HG02588 (cell line): ENCODE results near the gene VPS45.

Source experiments
- ATAC-seq: cut with Tn5 transposase; IDR thresholded peaks from one replicate; pipeline ENCODE4 v1.9.1; 2021; ENCODE audit warnings: mild to moderate bottlenecking, moderate library complexity; ENCODE audit not compliant: unreplicated experiment

VPS45 gene

DNA sequence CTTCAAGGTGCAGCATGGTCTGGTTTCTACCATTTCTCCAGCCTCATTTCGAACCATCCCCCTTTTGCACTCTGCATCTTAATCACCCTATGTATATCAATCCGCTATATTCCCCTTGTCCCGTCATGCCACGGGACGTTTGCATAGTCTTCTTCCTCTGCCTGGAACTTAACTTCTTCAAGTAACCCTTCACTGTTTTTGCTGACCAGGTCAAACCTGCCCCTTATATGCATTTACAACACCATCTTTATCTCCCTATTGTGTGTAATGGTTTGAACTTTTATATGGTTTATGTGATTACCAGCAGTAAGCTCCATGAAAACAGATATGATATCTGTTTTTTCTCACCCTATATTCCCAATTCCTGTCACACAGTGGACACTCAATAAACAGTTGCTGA, 2.3 kb downstream of the VPS45 start:
- ATAC-seq, result no peak

DNA sequence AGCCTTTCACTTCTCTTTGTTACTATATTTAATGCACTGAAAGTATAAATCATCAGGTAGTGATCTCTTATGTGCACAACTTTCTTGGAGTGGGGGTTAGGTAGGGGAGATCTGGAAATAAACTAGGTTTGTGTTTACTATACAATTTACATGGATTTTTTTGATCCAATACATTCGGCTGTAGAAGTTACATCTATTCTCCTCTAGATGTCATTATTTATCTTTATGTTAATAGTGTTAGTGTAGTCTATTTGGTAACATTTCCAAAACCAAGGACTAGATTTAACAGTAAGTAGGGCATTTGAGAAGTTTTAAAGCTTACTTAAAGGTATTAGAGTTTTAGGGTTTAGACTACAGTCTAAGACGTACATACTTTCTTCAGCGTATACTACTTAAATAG, 5.4 kb downstream of the VPS45 start:
- ATAC-seq, result no peak

GRCh38 chr1:150073516-150073915, 5.9 kb downstream of the VPS45 start:
- no peak for ATAC-seq

DNA sequence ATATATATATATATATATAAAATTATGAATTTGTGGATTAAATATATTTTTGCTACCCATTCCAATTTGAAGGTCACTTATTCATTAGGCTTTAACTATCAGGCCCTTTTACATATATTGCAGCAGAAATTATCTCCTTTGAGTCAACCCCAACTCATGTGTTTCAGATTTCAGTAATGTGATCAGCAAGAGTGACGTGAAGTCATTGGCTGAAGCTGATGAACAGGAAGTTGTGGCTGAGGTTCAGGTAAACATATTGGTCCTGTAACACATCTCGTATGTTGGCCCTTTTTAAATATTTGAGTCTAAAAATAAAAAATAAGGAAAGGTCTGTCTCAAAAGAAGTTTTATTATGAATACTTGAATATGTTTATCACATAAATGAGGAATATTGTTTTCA, 8.5 kb downstream of the VPS45 start:
- ATAC-seq, result no peak

GRCh38 chr1:150076985-150077384, 9.4 kb downstream of the VPS45 start:
- no peak for ATAC-seq

- no peak for ATAC-seq
Measured at GRCh38 chr1:150080784-150081183, 13.2 kb downstream of the VPS45 start.

- no peak for ATAC-seq
Measured at GRCh38 chr1:150082494-150082893, 14.9 kb downstream of the VPS45 start.

GRCh38 chr1:150083907-150084306, 16.3 kb downstream of the VPS45 start:
- no peak for ATAC-seq

DNA sequence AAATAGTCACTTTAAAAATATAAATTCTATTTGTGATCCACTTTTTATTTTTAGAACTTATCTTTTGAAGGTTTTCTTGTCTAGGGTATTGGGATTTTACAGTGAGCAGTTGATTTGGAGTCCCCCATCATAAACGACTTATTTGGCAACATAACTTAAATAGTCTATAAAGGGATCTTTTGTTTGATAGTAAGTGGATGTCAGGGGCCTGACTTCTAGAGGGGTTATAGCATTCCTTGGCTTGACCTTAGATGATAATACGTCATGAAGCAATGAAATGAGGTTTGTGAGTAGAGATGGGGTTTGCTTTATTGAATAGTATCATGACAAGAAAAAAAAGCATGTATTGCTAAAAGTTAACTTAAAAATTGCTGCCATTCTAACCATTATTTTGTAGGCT, 17.8 kb downstream of the VPS45 start:
- ATAC-seq, result no peak

GRCh38 chr1:150087415-150087814, 19.8 kb downstream of the VPS45 start:
- no peak for ATAC-seq

DNA sequence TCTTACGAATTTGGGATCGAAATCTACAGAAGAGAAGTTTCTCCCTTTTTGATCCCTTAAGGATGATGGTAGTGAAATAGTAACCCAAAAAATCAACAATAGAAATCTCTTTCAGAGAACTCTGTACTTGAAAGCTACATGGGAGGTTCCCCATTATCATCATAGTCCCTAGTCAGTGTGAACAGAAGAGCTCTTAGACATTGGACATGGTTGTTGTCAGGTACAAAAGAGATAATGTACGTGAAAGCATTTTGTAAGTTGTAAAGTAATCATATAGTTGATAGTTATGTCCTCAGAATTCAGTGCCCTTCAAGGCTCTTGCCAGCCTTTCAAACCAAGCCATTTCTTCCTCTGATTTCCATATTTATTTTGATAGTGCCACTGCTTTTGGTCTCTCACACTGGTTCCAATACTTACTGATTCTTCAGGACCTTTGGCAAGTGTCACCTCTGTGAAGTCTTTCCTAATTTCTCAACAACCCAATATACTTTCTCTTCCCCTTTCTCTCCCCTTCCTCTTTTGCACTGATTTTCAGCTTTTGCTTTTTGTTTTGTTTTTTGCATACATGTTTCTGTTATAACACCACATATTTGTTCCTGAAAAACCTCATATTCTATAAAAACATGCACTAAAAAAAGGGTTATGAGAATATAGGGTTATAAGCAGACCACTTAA, 22.4 kb downstream of the VPS45 start:
- ATAC-seq, result no peak

DNA sequence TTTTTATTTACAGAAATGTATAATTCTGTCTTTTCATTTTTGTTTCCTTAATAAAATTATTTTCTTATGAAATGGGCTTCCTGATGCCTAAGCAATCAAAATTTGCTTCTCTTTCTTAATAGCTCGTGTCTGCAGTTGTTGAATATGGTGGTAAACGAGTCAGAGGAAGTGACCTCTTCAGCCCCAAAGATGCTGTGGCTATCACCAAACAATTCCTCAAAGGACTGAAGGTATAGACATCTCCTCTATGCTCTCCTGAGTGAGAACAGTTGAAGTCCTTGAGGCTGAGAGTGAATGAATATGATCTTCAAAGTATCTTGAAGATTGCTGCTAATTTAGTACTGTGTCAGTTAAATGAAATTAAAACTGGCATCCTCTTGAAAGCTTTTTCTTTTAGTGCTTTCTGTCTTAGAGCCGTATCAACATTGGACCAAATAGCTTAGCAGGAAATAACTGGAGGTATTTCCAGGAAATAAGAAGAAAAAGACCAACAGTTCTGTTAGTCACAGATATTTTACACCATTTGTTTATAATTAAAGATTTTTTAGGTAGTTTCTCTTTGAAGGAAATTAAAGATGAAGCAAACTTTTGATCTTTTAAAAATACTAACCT, 24.7 kb downstream of the VPS45 start:
- ATAC-seq, result no peak

DNA sequence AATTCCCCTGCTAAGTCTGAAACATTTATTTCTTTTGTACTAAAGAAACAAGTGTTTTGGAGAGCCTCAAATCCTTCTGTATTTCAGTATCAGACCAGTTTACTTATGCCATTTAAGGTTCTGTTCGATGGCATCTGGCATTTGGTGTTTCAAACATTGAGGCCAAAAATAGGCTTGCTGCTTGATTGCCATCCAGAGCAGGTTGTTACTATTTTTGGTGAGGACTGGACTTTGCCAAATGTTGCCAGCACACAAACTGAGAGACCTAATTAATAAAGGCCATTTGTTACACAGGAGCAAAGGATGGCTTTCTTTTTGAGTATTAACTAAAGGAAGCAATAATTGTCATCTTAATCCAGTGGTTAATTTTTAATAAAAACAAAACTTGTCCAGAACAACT, 26.2 kb downstream of the VPS45 start:
- no peak for ATAC-seq

DNA sequence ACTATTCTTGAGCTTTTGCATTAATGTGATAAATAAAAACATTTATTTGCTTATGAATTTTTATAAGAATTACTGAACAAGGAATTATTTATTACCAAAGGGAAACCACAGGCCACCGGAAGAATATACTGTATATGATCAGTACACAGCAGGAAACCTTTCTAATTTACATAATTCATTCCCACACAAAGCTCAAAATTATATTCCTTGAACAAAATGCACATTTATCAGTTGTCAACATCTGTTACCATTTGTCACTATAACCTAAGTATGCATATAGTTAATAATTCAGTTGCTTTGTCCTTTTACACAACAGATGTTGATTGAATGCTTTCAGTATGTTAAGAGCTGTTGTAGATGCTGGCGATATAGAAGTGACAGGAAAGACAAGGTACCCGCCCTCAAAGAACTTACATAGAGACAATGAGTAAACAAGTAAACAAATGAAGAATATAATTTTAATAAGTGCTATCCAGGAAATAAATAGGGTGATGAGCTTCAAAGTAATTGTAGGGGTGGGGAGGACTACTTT, 27.2 kb downstream of the VPS45 start:
- ATAC-seq, result no peak

- no peak for ATAC-seq
Measured at GRCh38 chr1:150102986-150103385, 35.4 kb downstream of the VPS45 start.

DNA sequence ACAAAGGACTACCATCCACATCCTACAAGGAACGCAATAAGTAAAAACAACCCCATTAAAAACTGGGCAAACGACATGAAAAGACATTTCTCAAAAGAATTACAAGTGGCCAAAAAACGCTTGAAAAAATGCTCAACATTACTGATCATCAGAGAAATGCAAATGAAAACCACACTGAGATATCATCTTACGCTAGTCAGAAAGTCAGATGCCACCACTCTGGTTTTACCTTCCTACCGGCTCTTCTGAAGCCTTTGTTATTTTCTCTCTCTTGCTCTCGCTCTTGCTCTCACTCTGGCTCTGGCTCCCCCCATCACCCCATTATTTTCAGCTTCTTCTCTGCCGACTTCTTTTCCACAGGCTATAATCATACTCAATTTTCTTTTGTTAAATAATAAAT, 38.8 kb downstream of the VPS45 start:
- ATAC-seq, result no peak

DNA sequence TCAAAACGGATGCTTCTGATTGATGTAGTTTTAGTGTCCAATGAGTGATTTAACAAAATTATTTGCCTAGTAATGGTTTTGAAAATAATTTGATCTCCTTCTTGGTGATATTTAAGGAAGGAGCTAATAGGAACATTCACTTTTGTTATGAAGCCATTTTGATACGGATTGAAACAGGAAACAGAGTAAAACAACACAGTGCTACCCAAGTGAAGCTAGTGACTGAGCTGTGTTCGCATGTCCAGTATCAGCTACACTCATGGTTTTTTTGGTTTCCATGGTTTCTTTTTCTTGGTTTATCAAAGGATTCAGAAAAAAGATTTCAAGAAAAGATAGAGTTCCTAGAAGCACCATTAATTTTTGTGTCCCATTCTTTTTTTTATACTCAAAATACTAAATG, 42.0 kb downstream of the VPS45 start:
- no peak for ATAC-seq

DNA sequence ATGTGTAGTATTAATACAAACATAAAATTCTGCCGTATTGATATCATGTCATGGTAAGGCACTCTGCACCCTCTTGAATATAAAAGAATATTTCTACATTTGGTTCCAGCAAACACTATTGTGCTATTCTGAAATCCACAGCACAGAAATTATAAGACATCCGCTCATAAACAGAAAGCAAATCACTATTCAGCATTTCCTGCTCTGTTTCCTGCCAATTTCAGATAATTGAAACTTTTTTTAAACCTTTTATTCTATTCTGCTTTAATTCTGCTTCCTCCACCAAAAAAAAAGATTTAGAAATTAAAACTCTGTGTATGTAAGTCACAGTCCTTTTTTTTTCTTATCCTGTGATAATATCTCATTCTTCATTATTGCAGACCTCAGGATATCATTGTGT, 42.5 kb downstream of the VPS45 start:
- ATAC-seq, result no peak

GRCh38 chr1:150111670-150112069, 44.1 kb downstream of the VPS45 start:
- ATAC-seq, result no peak

GRCh38 chr1:150115121-150115520, 47.5 kb downstream of the VPS45 start:
- ATAC-seq, result no peak

GRCh38 chr1:150118716-150119115, 51.1 kb downstream of the VPS45 start:
- no peak for ATAC-seq

DNA sequence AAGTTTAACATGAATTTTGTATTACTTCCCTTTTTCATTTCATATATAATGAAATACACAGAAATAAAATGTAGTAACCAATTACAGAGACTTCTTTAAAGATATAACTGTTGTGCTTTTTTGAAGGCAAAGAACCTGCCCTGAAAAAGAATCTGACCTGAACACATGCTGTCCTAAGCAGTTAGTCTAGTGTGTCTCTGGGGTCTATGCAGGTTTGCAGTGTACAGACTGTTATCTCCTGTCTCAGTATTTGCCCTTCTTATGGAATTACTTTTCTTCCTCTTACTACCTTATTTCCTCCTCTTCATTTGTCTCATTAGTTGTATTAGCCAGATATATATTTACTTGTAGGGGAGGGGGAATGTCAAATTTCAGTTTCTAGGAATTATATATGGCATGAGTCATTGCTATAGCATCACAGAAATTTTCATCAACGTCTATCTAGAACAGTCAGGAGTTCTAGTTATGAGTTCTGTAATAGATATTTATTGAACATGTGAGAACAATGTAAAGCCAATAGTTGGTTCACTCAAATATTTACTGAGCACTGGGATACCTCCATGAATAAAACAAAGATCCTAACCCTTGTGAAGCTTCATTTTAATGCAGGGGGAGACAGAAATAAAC, 53.8 kb downstream of the VPS45 start:
- no peak for ATAC-seq
